ENCODE results near the gene MFSD2B. TPM values are rescaled to one million over a fixed set of nuclear protein-coding genes. Genes with fewer than 3 reads are reported as not detected.
"Not testable (repeated sequence)": the region's sequence is repeated elsewhere in the genome, so short reads cannot be mapped to it uniquely, and the experiment has no call there.

The MFSD2B gene
- not detected for total RNA-seq
- long read RNA-seq: 0 reads

GRCh38 chr2:24009680-24010476, at the start of gene MFSD2B:
MFSD2B (plus strand) TSS chr2:24010085; CDS start chr2:24010097, 12 bp downstream.
- peak; percentile 52 for ATAC-seq (ENCODE audit: poor library complexity)
- intact Hi-C loops (cut with DNase I): no loop called here

GRCh38 chr2:23967846-23968245, 42.0 kb upstream of the MFSD2B start:
- no peak for DNase-seq
- intact Hi-C loops (cut with DNase I): no loop called here
- ATAC-seq (ENCODE audit: poor library complexity): no peak

More at GRCh38 chr2:24009680-24010476, at the start of gene MFSD2B:
- no peak for DNase-seq

DNA sequence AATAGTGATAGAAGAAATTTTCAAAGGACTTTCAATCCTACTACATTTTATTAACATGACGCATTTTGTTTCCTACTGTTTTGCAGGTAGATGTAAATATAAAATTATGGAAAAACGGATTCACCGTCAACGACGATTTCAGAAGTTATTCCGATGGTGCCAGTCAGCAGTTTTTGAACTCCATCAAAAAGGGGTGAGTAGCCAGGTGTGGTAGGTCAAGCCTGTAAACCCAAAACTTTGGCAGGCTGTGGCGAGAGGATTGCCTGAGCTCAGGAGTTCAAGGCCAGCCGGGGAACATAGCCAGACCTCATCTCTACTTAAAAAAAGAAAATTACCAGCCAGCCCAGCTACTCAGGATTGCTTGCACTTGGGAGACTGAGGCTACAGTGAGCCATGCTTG, 33.0 kb upstream of the MFSD2B start:
- DNase-seq (no peak), ATAC-seq (ENCODE audit: poor library complexity) (no peak)
- intact Hi-C loops (cut with DNase I): no loop called here

- ATAC-seq (ENCODE audit: poor library complexity) (no peak), DNase-seq (no peak)
- intact Hi-C loops (cut with DNase I): no loop called here
Measured at GRCh38 chr2:23988371-23988770, 21.5 kb upstream of the MFSD2B start.

DNA sequence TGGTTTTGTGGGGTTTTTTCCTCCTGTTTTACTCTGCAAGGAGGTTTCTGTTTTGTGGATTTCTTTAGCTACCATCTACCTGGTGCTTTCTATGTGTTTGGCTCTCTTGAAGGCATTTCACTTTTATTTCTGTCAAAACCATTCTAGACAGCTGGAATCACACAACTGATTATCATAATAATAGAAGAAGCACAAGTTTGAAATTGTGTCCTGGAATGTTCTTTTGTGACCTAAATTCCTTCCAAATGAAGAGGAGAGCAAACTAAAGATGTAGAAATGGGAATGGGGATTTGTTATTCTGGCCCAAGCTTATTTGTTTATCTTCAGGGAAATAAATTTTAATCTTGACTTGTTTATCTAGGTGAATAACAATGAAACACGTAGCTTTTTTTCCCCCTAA, 17.0 kb upstream of the MFSD2B start:
- intact Hi-C loops (cut with DNase I): no loop called here
- DNase-seq: no peak
- ATAC-seq (ENCODE audit: poor library complexity): no peak

DNA sequence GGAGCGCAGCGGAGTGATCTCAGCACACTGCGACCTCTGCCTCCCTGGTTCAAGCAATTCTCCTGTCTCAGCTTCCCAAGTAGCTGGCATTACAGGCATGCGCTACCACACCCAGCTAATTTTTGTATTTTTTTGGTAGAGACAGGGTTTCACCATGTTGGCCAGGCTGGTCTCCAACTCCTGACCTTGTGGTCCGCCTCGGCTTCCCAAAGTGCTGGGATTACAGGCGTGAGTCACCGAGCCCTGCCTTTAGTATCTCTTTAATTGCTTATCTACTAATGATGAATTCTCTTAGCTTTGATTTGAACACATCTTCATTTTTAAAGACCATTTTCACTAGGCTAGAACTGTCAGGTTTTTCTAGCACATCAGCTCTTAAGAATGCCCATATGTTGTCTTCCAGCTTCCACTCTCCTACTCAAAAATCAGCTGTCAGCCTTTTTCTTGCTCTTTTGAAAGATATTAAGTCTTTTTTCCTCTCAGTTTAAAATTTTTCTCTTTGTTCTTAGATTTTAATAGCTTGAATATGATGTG, 16.1 kb upstream of the MFSD2B start:
- intact Hi-C loops (cut with DNase I): no loop called here
- DNase-seq (no peak), ATAC-seq (ENCODE audit: poor library complexity) (no peak)

GRCh38 chr2:23994567-23994966, 15.3 kb upstream of the MFSD2B start:
- intact Hi-C loops (cut with DNase I): no loop called here
- ATAC-seq (ENCODE audit: poor library complexity) (no peak), DNase-seq (no peak)

GRCh38 chr2:24007693-24008092, 2.2 kb upstream of the MFSD2B start:
- no peak for DNase-seq
- intact Hi-C loops (cut with DNase I): no loop called here
- ATAC-seq (ENCODE audit: poor library complexity): no peak

- DNase-seq (no peak), ATAC-seq (ENCODE audit: poor library complexity) (no peak)
- intact Hi-C loops (cut with DNase I): no loop called here
Measured at GRCh38 chr2:24008672-24009366, 1.1 kb upstream of the MFSD2B start.

DNA sequence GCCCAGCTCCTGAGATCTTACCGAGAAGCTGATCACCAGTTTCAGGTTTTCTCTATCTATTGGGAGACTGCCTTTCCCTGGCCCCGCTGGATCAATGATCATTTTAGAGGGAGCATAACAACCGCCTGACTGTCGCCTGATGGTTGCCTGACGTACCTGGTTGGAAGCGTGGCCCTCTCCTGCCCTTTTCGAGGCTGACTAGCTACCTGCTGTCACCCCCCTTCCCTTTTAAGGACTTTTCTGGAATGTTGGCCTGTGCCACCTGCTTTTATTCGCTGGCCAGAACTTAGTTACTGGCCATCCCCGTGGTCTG, 562 bp upstream of the MFSD2B start:
- intact Hi-C loops (cut with DNase I): no loop called here
- DNase-seq: no peak
- no peak for ATAC-seq (ENCODE audit: poor library complexity)

GRCh38 chr2:24010477-24011249, 778 bp downstream of the MFSD2B start:
- DNase-seq: no peak
- intact Hi-C loops (cut with DNase I): no loop called here
- ATAC-seq (ENCODE audit: poor library complexity): peak; percentile 25

DNA sequence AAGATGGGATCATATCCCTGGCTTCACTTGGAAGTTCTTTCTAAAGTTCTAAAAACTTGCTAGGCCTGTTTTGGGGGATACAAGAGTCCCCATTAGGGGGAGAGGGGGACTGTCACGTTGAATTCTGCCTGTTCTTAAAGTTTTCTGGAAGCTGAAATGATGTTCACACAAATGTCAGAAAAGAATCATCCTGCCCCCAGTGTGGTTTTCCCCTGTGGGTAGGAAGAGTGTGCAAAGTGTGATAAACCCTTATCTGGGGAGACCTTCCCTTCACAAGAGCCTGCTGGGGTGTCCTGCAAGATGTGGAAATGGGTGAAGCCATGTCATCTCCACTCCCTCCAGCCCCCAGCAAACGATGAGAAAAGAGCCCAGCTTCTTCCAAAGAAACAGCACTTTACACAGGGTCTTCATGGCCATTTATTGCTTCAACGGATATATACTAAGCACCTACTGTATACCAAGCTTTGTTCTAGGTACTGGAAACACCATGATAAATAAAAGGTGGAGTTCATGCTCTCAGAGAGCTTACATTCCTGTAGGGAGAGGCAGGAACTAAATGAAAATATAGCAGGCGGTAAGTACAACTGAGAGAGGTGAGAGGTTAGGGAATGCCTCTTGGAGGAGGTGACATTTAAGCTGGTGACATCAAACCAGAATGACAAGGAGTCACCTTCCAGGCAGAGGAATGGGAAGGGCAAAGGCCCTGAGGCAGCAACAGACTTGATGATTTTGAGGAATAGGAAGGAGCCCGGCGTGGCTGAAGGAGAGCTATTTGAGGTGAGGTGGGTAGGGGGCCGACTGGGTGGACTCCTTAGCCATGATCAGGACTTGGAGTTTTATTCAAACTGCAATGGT, 1.6 kb downstream of the MFSD2B start:
- intact Hi-C loops (cut with DNase I): no loop called here
- no peak for ATAC-seq (ENCODE audit: poor library complexity)
- no peak for DNase-seq

DNA sequence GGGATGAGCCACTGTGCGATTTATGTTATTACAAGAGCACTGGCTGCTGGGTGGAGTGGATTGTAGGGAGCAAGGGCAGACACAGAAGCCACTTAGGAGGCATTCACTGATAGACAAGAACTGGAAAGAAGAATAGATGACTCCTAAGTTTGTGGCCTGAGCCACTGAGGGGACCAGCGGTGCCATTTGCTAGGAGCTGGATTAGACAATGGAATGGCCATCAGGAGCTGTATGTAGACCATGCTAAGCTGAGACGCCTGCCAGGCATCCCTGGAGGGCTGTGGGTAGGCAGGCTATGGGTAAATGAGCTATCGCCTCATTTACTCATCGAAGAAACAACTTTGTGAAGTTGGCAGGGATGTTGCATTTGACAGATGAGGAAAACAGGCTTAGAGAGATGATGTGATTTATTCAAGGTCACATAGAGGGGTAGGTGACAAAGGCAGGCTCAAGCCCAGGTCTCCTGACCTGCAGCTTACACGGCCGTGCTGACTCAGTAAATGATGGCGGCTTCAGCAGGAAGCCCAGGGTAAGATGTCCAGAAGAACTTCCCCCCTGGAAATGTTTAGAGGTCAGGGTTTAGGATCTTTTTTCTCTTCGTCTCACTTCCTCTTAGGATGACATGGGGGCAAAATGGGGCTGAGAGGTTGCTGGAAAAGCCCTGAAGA, 2.8 kb downstream of the MFSD2B start:
- ATAC-seq (ENCODE audit: poor library complexity) (no peak), DNase-seq (no peak)
- intact Hi-C loops (cut with DNase I): no loop called here

- ATAC-seq (ENCODE audit: poor library complexity); intact Hi-C loops (cut with DNase I); DNase-seq: not testable (repeated sequence)
Measured at GRCh38 chr2:24014902-24015301, 5.0 kb downstream of the MFSD2B start.

DNA sequence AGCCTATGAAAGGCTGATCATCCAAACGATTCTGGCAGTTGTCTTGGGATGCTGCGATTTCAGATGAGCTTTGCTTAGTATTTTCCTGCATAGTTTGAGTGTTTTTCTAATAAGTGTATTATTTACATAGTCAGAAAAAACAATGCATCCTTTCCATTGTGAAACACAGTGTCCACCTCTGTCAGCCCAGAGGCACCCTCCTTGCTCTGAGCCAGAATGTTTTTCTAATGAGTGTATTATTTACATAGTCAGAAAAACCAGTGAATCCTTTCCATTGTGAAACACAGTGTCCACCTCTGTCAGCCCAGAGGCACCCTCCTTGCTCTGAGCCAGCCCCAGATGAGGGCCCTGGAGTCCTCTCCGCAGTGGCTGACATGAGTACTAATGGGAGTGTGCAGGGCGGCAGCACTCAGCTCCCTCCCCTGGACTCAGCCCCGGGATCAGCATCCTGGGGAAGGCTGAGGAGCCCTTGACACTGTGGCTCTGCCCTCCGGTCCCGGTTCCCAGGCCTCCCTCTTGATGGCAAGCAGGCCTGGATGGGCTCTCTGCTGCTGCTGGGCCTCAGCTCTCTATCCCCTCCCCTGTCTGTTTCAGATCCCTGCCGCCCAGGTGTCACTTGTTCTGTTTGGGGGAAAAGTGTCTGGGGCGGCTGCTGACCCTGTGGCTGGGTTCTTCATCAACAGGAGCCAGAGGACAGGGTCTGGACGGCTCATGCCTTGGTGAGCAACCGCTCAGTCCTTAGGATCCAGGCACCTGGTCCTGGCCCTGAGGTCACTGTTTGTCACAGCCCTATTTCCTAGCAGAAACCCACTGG, 5.9 kb downstream of the MFSD2B start:
- ATAC-seq (ENCODE audit: poor library complexity) (no peak), DNase-seq (no peak)
- intact Hi-C loops (cut with DNase I): no loop called here

DNA sequence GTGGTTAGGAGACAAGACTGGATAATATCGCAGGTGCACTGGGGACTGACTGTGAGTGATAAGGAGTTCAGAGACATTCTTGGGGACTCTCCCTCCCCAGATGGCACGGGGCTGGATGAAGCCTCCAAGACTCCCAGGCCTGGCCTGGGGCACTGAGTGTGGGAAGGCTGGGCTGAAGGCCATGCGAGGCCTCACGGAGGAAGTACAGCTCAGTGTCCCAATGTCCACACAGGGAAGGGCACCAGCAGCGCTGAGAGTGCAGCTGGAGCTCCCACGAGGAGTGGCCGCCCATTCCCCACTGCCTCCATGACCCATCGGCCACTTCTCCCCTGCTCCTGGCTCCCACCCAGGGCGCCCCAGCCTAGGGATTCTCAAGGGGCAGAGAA, 6.5 kb downstream of the MFSD2B start:
- intact Hi-C loops (cut with DNase I): no loop called here
- DNase-seq: no peak
- ATAC-seq (ENCODE audit: poor library complexity): no peak

Measured in Right ventricle myocardium superior (tissue), 1 donor.